Measurements from ENCODE around the gene PCBP3.
"Not testable (repeated sequence)": the region's sequence is repeated elsewhere in the genome, so short reads cannot be mapped to it uniquely, and the experiment has no call there.

Gene PCBP3

DNA sequence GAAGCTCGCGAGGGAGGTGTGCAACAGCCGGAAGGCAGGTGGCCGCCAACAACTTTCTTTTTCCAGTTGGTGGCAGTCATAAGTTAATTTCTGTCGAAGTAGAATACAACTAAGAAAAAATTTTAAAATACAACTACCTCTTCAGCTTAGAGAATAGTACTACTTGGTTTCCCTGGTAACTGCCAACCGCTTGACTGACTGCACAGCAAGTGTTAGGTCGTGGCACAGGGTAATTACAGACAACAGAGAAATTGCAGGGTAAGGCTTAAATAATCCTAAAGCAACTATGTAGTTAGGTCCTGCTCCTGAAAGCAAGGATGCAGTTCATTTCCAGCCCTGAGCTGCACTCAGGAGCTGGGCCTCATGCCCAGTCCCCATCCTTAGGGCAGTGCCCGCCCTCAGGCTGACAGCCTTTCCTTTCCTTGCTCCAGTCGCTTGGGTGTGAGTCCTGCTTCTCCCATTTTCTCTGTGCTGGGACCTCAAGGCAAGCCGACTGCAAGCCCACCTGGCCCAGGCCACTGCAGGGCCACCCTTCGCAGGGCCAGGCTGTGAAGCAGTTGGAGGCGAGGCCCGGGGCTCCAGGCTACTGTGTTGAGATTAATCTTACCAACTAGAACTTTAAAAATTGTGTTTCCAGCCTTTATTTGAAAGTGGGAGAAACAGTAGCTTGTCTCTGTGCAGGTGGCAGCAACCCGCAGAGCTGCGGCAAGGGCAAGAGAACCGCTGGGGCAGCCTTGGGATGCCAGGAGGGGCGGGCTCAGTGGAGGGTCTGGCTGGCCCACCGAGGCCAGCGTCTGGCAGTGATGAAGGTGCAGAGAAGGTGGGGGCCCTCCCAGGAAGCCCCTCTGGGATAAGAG lies 148.3 kb downstream of the PCBP3 start:
- no peak for DNase-seq

GRCh38 chr21:45792682-45793383 lies 149.3 kb downstream of the PCBP3 start:
- no peak for DNase-seq

GRCh38 chr21:45794027-45794426 lies 150.5 kb downstream of the PCBP3 start:
- no peak for DNase-seq

- DNase-seq = no peak
These were observed 152.5 kb downstream of the PCBP3 start for GRCh38 chr21:45796003-45796402.

- no peak for DNase-seq
These were observed 153.8 kb downstream of the PCBP3 start for GRCh38 chr21:45797338-45797737.

- no peak for DNase-seq
These were observed 156.3 kb downstream of the PCBP3 start for GRCh38 chr21:45799765-45800338.

DNA sequence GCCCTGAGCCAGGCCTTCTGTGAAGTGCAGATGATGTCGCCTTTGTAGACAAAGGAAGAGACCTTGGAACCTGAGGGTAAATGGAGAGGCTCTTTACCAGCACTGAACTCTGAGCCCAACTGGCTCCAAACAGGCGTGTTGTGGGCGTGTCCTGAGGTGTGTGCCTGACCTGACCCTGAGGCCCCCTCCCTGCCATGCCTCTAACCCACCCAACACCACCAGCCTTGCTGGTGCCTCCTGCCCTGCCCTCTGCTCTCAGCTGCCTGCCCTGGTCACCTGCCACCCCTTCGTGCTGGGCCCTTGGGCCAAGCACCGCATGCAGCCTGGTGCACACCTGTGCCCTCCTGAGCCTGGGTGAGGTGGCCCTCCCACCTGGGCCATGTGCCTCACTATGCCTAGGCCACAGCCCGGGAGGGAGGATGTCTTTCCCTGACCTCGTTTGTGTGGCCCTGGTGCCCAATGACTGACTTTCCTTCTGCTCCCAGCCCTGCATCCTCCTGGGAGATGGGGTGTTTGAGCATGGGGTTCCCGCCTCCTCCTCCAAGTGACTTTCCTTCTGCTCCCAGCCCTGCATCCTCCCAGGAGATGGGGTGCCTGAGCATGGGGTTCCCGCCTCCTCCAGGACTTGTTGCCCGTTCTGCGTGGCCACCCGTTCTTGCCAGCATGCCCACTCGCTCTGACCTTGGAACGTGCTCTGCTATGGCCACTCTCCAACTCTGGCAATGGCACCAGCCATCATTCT lies 157.0 kb downstream of the PCBP3 start:
- no peak for DNase-seq

DNA sequence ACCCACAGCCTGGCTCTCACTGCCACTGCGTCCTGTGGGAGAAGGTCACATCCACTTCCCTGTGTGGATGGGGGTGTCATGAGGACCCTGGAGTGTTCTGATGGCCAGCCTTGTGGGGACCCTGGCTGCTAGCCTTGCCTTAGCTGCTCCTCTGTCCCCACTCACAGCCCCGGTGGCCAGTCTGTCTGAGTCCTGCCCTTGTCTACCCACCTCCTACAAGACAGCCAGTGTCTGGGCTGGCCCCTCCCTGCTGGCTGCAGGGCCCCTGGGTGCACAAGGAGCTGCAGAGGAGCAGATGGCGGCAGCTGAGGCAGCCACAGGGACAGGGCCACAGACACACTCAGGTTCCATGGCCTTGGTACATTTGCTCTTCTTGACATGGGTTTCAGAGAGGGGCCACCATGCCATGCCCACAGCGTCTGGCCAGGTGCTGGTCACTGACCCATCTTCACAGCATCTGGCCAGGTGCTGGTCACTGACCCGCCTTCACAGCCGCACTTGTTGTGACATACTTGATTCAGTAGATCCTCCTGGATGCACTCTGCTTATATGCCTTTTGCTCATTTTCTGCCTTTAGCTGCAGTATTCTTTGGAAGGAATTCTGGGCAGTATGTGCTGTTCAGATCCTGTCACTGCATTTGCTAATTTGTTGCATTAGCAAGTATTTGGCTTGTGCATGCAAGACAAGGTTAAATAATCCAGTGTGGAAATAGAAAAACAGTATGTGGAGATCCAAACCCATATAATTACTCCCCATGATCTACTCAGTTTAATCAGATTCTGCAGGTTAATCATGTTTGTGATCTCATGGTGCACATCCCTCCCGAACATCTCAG lies 157.8 kb downstream of the PCBP3 start:
- no peak for DNase-seq

DNA sequence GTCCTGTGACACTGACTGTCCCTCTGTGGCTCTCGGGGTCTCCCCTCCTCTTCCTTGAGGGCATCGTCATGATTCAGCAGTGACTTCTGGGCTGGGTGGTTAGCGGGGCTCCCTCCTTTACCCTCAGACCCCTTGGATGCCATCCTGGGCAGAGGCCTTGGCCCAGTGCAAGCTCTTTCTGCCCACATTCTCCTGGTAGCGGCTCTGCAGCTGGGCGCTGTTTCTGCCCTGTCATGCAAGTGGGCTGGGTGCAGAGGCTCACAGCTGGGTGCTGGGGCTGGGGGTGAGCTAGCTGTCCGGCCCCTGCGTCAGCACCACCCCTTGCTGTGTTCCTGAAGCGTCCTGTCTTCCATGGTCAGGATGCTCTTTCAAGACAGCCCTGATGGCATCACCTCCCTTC lies 158.5 kb downstream of the PCBP3 start:
- no peak for DNase-seq

DNA sequence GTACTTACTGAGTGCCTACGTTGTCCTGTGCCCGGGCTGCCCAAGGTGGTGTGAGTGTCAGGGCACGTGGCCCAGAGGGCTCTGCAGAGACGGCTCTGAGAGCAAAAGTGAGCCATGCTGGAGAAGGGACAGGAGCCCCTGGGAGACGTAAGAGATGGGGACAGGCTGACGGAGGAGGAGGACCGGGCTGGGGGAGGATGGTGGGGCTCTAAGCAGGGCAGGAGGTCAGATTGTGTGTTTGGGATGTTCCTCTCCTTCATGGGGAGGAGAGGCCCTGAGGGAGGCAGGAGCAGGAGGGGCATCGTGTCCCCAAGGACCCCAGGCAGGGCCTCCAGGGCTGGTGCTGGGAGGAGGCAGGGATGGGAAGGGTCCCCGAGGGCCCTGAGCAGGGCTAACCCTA lies 158.9 kb downstream of the PCBP3 start:
- DNase-seq = no peak

- DNase-seq = no peak
These were observed 159.6 kb downstream of the PCBP3 start for GRCh38 chr21:45802956-45803617.

- DNase-seq = no peak
These were observed 160.3 kb downstream of the PCBP3 start for GRCh38 chr21:45803618-45804340.

GRCh38 chr21:45804809-45805313 lies 161.3 kb downstream of the PCBP3 start:
- DNase-seq = no peak

DNA sequence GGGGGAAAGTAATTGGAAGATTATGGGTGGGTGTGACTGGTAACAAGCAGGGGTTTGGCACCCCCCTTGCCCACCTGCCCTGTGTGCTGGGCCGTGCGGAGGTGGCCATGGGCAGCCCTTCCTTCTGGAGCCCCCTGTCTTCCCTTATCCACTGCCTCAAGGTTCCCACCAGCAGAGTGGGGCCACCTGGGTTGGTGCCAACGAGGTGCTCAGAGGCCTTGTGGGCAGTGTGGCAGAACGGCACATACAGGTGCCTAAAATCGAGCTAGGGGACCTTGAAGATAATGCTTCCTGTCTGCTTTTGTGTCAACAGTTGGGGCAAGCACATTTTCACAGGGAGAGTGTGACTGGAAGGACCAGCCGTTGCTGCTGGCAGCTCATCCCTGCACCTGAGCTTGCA lies 161.8 kb downstream of the PCBP3 start:
- DNase-seq = no peak

- no peak for DNase-seq
These were observed 162.5 kb downstream of the PCBP3 start for GRCh38 chr21:45806042-45806441.

- not testable (repeated sequence) for DNase-seq
These were observed 165.1 kb downstream of the PCBP3 start for GRCh38 chr21:45808663-45809062.

DNA sequence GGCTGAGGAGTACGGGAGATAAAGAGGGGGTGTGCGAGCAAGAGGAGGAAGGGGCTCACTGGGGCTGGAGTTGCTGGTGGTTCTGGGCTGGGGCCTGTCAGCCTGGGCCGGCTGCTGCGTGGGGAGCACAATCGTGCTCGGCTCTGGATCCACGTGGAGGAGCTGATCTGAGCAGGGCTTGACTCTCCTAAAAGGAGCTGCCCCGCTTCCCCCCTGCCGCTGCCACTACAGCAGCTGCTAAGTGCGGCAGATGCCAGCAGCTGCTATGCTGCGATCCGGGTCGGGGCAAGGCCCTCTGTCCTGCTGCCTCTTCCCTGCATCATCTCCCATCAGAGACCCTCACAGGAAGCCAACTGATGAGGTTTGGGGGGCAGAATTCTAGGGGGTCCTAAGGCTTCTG lies 165.9 kb downstream of the PCBP3 start:
- no peak for DNase-seq

DNA sequence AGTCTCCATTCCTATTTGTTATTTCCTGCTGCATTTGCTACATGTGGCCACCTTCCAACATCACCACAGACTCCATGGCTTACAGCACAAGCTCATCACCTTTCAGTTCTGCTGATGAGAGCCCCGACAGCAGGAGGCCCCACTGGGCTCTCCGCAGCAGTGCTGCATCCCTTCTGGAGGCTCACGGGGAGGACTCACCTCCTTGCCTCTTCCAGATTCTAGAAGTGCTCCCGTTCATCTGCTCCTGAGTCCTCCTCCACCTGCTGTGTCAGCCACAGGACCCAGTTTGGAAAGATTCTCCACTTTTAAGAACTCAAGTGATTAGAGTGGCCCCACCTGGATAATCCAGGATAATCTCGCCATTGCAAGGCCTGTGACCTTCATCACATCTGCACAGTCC lies 167.6 kb downstream of the PCBP3 start:
- no peak for DNase-seq

DNA sequence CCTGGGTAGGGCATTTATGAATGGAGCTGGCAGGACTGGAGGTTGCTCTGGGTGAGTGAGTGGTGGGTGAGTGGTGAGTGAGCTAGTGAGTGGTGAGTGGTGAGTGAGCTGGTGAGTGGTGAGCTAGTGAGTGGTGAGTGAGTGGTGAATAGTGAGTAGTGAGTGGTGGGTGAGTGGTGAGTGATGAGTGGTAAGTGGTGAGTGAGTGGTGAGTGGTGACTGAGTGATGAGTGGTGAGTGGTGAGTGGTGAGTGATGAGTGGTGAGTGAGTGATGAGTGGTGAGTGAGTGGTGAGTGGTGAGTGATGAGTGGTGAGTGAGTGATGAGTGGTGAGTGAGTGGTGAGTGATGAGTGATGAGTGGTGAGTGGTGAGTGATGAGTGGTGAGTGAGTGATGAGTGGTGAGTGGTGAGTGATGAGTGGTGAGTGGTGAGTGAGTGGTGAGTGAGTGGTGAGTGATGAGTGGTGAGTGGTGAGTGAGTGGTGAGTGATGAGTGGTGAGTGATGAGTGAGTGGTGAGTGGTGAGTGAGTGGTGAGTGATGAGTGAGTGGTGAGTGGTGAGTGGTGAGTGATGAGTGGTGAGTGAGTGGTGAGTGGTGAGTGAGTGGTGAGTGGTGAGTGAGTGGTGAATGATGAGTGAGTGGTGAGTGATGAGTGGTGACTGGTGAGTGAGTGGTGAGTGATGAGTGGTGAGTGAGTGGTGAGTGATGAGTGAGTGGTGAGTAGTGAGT lies 170.8 kb downstream of the PCBP3 start:
- peak; percentile 17 for DNase-seq

- DNase-seq = peak; percentile 3
These were observed 172.3 kb downstream of the PCBP3 start for GRCh38 chr21:45815781-45816180.
